Stimulated activated CD4-positive, alpha-beta T cell treated with anti-CD3 and anti-CD28 coated beads, Interleukin-15, amount 100 ng/mL, for 24 hours (primary cell): ENCODE results near the gene HRH1.
"Not testable (repeated sequence)": the region's sequence is repeated elsewhere in the genome, so short reads cannot be mapped to it uniquely, and the experiment has no call there.

Source experiments
- DNase-seq: peaks from one replicate; pipeline ENCODE4 v3.0.0-alpha.2; 2020

Gene HRH1

DNA sequence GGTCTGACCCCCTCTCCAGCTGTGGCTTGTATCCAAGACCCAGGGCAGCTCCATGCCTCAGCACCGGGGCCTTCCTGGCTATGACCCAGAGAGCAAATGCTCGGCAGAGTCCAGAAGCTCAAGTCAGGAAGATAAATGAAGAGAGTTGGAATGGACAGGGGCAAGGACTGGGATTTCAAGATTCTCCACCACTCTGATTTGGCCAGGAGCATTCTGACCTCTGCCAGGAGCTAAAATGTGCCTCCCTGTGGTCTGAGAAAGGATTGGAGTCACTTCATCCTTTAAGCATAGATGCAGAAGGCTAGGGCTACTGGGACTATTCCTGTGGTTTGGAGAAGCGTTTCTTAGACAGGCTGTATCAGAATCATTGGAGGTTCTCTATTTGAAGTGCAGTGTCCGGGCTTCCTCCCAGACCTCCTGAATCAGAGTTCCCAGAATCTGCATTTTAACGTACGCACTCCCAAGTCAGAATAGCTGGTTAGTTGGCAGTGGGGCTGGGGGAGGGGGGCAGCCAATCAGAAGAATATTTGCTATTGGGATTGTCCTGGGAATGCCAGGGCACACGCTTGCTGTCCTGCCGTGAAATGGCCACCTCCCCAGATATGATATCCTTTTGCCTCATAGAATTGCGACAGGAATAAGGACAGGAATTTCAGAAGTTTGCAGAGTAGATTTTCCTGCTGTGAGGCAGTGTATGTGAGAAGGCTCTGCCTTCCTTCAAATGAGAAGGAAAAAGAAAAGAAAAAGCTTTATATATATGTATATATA is 57.4 kb downstream of the HRH1 start:
- DNase-seq: no peak

DNA sequence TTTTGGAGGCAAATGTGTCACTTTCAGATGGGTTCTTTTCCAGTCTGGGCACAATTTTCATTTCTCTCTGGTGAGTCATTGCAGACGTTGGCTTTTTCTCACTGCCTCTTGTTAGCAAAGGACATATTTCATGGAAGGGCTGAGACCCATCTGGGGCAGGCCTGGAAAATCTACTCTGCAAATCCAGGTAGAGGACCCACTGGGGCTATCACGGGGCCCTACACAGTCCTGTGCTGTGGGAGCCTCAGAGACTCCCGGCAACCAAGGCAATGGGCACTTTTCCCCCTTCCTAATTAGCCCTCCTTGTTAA is 58.0 kb downstream of the HRH1 start:
- DNase-seq: no peak

- DNase-seq: no peak
These were observed 58.5 kb downstream of the HRH1 start for GRCh38 chr3:11212784-11213183.

DNA sequence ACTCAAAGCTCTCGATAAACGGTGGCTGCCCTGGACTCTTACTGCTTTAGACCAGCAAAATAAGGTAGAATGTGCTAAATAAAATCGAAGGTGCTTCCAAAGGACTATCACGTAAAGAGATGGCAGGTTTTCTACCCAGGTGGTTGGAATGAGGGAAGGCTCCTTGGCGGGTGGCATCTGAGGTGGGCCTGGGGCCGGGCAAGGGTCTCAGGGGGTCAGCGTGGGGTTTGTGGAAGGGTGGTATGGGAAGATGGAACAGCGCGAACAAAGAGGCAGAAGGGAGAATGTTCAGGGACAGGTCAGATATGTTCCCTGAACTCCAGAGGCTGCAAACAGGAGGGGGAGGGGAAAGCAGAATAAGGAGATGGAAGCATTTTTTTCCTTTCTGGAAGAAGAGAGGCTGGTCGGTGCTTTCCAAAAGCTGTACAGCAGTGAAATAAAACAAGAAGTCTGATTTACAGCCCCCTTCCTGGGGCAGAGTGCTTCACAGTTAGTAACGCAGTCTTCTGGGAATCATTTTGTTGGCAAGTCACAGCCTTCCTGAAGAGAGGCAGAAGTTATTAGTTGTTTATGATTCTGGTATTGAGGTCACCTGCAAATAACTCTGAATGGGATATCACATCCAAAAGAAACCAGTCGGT is 59.6 kb downstream of the HRH1 start:
- no peak for DNase-seq

- no peak for DNase-seq
These were observed 60.2 kb downstream of the HRH1 start for GRCh38 chr3:11214451-11214978.

GRCh38 chr3:11217370-11217769 is 63.1 kb downstream of the HRH1 start:
- not testable (repeated sequence) for DNase-seq

- no peak for DNase-seq
These were observed 65.9 kb downstream of the HRH1 start for GRCh38 chr3:11220230-11220629.

- DNase-seq: no peak
These were observed 67.6 kb downstream of the HRH1 start for GRCh38 chr3:11221818-11222415.

DNA sequence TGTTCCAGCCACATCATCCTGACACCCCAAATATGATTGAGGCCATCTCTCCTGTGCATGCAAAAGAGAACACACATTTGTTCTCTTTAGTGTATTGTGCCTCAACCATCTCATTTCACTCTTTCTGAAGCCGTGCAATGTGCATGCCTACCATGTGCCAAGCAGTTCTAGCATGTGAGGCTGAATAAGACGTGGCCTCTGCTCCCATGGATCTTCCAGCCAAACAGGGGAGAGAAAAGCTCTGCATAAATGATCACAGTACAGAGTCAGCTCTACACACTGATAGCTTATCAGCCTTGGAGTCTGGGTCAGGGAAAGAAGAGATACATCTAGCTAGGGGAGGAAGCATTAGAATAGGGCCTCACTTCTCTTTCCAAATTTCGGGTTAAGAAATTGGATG is 69.7 kb downstream of the HRH1 start:
- no peak for DNase-seq

DNA sequence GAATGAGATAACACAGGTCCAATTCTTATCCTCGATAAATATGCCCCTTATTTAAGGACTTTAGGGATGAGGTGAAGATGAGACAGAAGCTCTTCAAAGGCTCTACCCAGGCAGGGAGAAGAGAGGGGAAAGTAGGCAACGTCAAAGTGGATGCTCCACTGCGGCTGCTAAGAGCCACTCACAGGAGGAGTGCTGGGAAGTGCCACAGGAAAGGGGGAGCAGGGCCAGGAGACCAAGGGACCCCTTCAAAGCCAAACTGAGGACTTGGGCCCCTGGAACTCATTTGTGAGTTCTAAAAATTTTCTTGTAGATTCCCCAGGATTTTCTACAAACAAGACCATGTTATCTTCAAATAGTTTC is 70.6 kb downstream of the HRH1 start:
- no peak for DNase-seq

DNA sequence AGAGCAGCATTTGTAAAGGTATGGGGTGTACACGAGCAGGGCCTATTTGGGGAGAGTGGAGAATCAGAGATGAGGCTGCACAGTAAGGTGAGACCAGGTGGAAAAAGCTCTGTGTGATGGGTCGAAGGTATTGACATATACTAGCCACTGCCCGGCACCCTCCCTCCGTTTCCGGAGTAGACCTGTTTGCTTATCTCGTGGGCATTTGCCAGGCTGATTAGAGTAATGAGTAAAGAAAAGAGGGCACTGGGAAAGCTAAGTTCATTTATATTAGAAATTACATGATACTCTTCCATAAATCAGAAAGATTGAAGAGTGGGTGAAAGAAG is 71.7 kb downstream of the HRH1 start:
- no peak for DNase-seq

GRCh38 chr3:11228041-11228440 is 73.7 kb downstream of the HRH1 start:
- no peak for DNase-seq

DNA sequence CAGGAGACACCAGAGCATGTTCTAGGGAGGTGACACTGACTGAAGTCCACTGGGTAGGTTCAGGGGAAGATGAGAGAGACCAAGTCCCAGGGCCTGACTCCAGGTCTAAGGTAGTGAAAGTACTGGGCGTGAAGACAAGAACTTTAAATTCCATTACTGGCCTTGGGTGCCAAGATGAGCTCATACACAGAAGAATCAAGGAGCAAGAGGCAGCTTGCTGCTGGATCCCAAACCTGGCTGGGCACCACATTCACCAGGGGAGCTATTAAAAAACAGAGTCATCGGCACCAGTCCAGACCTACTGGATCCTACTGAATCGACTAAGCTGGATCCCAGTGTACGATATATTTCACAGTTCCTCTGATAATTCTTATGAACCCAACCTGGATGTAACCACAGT is 75.8 kb downstream of the HRH1 start:
- no peak for DNase-seq

DNA sequence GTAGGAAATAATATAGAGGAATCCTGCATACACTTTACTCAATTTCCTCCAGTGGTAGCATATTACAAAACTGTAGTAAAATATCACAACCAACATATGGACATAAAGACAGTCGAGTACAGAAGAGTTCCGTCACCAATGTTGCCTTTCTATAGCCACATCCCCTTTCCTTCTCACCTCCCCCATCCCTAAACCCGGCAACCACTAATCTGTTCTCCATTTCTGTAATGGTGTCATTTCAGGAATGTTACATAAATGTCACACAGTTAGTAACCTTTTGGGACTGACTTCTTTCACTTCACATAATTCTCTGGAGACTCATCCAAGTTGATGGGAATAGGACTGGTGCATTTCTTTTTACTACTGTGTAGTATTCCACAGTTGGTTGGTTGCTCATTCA is 76.5 kb downstream of the HRH1 start:
- no peak for DNase-seq

DNA sequence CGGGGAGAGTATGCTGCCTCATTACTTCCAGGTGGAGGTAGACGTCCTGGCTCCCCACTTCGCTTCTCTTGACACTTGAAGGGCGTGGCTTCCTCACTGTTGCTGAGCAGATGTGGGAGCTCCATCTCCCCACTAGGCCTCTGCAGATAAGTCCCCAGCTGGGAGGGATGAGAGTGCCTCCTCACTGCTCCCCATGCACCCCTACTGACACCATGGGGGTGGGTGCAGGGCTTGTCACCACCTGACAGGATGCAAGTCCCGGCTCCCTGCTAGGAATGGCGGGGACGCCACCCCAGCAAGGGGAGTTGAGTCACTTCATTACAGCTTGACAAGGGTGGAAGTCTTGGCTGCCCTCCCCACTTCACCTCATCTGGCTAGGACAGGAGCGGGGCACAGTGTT is 81.1 kb downstream of the HRH1 start:
- no peak for DNase-seq

- DNase-seq: peak; percentile 88
These were observed 82.5 kb downstream of the HRH1 start for GRCh38 chr3:11236588-11237461.

- DNase-seq: peak; percentile 43
These were observed 83.8 kb downstream of the HRH1 start for GRCh38 chr3:11238060-11238459.

DNA sequence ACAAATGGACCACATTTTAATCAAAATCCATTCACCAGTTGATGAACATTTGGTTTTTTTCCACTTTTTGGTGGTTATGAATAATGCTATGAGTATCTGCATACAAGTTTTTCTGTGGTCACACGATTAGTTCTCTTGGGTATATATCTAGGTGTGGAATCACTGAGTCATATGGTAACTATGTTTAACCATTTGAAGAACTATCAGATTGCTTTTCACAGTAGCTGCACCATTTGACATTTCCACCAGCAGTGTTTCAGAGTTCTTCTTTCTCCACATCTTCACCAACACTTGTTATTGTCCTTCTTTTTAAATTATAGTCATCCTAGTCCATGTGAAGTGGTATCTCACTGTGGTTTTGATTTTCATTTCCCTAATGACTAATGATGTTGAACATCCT is 84.6 kb downstream of the HRH1 start:
- no peak for DNase-seq

DNA sequence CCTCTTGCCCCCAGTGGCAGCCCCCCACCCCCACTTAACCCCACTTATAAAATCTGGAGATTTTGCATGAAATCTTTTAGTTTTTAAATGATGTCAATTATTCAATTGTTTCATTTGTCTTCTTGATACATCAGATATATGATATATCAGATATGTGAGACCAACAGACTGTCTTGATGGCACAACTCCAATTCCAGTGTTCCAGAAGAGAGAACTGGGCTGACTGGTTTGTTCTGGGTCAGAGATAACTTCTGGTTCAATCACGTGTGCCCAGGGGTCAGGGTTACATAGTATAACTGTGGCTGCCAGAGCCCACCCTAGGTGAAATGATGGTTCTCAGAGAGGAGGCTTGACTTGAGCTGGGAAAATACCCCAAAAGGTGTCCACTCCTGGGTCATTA is 85.5 kb downstream of the HRH1 start:
- DNase-seq: no peak

GRCh38 chr3:11240496-11240895 is 86.2 kb downstream of the HRH1 start:
- peak; percentile 72 for DNase-seq

- DNase-seq: no peak
These were observed 89.9 kb downstream of the HRH1 start for GRCh38 chr3:11244121-11244677.

DNA sequence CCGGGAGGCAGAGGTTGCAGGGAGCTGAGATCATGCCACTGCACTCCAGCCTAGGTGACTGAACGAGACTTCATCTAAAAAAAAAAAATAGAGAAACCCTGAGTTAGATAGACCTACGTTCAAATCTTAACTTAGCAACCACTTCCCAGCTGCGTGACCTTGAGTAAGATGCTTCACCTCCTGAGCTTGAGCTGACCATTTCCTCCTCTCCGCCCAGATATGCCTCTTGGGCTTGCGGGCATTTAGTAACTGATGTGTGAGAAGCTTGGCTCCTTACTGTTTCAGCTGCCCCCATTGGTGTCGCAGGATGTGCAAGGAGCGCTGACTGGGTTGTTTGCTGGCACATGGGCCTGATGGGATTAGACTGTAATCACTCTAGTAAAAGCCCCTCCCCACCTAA is 91.0 kb downstream of the HRH1 start:
- DNase-seq: no peak
